ENCODE results near the gene C13orf42.

C13orf42 gene

DNA sequence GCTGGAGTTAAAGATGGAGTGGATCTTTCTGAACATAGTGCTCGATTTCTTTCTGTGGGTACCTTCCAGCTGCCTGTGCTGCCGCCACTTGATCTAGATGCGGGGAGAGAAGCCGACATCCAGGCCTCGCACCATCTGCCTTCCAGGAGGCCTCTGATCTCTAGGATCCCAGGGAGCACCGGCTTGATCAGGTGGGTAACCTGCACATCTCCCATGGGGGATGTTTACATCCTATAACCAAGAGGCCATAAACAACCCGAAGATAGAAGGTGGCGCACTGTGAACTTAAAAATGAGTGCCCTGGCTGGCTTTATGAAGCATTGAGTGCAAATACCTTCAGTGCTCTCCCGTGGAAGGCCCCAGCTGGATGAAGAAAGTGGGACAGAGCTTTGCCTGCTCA is at the start of gene C13orf42:
C13orf42 (minus strand) TSS at position 101 of the 400 bp plus-strand sequence; CDS start at position 36, 65 bp downstream.
- DNase-seq, result no peak
- in situ Hi-C loops (cut with MboI; ENCODE audit: low pct_unique_long_range_greater_than_20kb, low sequenced_read_pairs), result no loop called here

DNA sequence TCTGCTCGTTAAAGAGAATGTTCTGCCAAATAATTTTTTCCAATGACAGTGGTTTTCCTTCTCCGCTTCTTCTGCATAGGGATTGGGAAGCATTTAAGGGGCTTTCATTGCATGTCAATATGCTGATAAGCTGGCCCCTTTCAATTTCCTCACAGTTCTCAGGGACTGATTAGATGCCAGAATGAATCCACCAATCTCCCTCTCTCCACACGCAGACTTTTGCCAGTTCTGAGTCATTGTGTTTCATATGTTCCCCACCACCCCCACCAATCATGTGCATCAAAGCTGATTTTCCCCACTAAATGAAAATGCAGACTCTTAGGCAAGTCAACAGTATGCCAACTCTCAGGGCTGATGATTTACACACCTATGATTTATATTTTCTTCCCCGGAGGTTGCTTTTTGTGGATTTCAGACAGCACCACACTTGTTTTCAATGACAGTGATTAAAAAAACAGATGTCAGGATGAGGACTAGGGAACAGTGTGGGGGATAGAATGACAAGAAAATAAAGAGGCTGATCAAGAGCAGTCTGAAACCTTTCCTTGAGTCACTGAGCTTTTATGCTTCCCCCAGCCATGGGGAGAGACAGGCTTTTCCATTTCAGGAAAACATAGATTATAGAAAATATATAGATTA is 47.9 kb upstream of the C13orf42 start:
- no peak for DNase-seq
- in situ Hi-C loops (cut with MboI; ENCODE audit: low pct_unique_long_range_greater_than_20kb, low sequenced_read_pairs), result no loop called here

DNA sequence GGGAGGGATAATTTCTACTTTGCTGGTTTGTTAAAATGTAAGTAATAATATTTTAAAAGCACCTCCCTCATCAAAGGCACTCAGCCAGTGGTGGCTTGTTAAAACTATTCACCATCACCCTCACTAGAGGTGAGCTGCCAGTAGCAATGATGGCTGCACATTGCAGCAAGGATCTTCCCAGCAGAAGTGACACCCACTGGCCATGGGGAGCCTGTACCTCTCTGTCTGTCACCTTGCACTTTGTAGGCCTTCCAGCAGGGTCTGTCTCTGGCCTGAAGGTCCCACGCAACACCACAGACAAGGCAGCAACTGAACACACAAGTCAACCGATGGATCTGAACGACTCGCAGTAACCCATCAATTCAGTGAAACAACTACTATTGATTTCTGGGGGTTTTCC is 47.3 kb upstream of the C13orf42 start:
- in situ Hi-C loops (cut with MboI; ENCODE audit: low pct_unique_long_range_greater_than_20kb, low sequenced_read_pairs), result no loop called here
- DNase-seq, result no peak

DNA sequence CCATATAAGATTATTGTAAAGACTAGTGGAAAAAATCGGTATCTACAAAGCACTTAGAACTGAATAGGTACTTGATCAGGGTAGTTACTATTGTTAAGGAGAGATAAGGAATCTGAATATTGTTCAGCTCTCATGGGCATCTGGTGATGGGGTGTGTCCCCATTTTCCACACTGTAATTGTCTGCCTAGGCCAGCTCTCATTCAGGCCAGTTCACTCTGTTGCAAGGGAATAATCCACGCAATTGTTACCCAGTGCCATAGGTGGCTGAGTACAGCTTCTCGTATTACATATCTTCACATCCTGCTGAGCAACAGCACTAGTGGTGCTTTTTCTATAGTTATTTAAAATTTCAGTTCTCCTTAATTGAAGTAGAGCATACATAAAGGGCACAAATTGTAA is 45.6 kb upstream of the C13orf42 start:
- no peak for DNase-seq
- in situ Hi-C loops (cut with MboI; ENCODE audit: low pct_unique_long_range_greater_than_20kb, low sequenced_read_pairs), result no loop called here

DNA sequence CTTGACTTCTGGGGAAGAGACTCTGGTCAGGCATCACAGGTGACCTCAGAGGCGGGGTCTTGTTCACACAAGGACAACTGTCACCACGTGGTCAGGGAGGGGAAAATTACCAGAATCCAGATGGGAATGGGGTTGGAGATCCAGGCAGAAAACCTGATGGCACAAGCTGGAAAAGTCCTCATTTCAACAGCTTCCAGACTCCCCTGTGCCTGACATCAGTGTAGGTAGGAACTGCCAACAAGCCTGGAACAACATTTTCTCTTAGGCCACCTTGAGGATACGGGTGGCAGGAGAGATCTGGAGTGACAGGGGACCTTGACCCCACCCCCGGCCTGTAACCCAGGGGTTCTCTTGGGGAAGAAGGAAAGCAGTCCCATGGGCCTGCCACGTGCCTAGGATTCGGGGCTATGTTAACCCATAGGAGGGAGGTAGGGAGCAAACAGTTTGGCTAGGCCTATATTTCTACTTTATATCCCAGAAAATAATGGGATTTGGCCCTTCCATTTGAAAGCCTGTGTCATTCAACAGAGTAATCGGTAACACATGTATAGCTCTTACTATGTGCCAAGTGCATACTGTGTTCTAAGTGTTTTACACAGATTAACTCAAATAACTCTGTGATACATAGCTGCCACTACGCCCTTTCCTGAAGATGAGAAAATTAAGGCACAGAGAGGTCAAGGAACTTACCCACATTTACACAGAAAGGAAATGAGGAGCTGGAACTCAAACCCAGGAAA is 44.9 kb upstream of the C13orf42 start:
- DNase-seq, result no peak
- in situ Hi-C loops (cut with MboI; ENCODE audit: low pct_unique_long_range_greater_than_20kb, low sequenced_read_pairs), result no loop called here

DNA sequence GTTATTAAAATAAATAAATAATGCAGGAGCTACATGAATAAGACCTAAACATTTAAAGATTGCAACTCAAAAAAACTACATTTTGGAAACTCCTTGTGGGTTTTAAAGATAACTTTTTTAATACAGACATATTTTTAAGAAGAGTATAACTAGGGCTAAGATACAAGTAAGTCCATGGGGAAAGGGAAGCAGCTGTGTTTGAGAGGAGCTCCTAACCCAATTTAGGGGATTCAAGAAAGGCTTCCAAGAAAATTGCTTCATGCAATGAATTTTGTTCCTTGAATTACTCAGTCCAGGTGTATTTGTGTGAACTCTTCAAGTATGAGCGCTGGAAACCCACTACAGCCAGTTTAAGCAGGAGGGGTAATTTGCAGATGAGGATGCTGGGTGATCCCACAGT is 44.1 kb upstream of the C13orf42 start:
- DNase-seq, result no peak
- in situ Hi-C loops (cut with MboI; ENCODE audit: low pct_unique_long_range_greater_than_20kb, low sequenced_read_pairs), result no loop called here

DNA sequence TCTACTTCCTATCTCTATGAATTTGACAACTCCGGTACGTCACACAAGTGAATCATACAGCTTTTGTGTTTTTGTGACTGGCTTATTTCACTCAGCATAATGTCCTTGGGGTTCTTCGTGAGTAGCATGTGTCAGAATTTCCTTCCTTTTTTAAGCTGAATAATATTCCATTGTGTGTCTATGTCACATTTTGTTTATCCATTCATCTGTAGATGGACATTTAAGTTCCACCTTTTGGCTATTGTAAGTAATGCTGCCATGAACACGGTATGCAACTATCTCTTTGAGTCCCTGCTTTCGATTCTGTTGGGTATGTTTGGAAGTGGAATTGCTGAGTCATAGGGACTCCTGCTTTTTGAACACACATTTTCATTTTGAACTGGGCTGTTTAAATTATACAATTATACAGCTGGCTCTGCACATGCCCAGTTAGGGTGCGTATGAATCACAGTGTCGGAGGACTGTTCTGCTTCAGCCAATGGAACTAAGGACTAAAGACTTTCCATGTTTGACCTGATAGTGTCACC is 43.0 kb upstream of the C13orf42 start:
- no peak for DNase-seq

DNA sequence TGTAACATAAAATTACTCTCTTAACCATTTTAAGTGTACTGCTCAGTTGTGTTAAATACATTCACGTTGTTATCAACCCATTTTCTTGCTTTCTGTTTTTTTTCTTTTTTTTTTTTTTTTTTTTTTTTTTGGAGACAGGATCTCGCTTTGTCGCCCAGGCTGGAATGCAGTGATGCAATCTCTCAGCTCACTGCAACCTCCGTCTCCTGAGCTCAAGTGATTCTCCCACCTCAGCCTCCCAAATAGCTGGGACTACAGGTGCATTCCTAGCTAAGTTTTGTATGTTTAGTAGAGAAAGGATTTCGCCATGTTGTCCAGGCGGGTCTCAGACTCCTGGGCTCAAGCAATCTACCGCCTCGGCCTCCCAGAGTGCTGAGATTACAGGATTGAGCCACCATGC is 42.5 kb upstream of the C13orf42 start:
- in situ Hi-C loops (cut with MboI; ENCODE audit: low pct_unique_long_range_greater_than_20kb, low sequenced_read_pairs), result no loop called here
- no peak for DNase-seq

More for the DNA sequence above, 43.0 kb upstream of the C13orf42 start:
- in situ Hi-C loops (cut with MboI; ENCODE audit: low pct_unique_long_range_greater_than_20kb, low sequenced_read_pairs), result no loop called here

DNA sequence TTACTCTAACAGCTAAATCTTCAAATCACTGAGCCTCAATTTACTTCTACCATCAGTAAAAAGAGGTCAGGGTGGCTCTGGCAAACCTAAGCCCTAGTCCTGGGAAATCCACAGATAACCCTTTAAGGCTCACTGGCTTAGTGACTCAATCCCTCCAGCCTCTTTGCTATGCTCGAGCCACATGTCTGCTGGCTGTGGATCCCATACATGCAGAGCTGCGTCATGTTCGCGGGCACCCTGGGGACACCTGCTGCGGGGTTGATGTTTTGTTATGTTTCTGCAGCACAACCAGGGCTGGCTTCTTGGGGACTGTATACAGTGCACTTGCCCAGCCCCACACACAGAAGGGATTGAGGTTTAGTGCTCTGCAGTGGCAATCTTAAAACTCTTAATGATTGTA is 41.6 kb upstream of the C13orf42 start:
- no peak for DNase-seq
- in situ Hi-C loops (cut with MboI; ENCODE audit: low pct_unique_long_range_greater_than_20kb, low sequenced_read_pairs), result no loop called here

DNA sequence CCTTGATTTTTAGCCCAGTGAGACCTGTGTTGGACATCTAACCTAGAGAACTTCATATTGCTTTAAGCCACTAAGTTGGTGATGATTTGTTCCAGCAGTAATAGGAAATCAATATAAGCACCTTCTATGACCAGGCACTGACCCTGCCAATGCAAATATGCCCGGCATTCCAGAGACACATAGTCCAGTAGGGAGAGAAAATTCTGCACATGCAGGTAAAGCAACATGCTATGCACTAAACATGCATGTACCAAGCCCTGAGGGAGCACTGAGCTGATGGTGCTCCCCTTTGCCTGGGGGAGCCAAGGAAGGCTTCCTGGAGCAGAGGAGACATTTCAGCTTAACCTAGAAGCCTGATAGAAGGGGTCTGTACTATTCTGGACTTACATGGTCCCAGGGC is 40.4 kb upstream of the C13orf42 start:
- no peak for DNase-seq
- in situ Hi-C loops (cut with MboI; ENCODE audit: low pct_unique_long_range_greater_than_20kb, low sequenced_read_pairs), result no loop called here

DNA sequence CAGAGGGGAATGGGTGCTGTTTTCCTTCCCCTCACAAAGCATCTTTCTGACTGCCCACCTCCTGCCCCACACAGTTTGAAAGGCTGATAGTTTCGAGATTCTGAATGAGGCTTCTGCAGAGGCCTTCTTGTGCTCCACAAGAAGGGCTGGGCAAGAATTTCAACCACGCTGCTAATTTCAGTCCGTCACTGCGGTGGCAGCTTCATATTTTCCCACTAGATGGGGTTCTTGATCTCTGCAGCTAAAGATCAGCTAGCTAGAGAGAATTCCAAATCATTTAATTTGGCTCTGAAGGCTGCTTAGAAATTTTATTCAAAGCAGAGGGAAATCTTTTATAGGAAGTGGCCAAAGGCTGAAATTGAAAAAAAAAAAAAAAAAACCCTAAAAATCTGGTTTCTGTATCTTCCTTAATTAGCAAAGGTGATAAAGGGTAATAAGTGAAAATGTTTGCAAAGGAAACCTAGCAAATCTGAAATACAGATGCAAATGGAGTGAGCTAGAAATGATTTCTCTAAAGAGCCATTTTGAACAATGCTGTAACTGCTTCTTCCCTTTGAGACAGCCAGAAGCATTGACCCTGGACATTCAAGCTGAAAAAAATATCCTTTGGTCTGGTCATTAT is 38.0 kb upstream of the C13orf42 start:
- in situ Hi-C loops (cut with MboI; ENCODE audit: low pct_unique_long_range_greater_than_20kb, low sequenced_read_pairs), result loop anchor here (25.0 kb wide), 1 partner anchor 663 kb away; the partner anchor contains the start of gene DHRS12
- peak; percentile 36 for DNase-seq

DNA sequence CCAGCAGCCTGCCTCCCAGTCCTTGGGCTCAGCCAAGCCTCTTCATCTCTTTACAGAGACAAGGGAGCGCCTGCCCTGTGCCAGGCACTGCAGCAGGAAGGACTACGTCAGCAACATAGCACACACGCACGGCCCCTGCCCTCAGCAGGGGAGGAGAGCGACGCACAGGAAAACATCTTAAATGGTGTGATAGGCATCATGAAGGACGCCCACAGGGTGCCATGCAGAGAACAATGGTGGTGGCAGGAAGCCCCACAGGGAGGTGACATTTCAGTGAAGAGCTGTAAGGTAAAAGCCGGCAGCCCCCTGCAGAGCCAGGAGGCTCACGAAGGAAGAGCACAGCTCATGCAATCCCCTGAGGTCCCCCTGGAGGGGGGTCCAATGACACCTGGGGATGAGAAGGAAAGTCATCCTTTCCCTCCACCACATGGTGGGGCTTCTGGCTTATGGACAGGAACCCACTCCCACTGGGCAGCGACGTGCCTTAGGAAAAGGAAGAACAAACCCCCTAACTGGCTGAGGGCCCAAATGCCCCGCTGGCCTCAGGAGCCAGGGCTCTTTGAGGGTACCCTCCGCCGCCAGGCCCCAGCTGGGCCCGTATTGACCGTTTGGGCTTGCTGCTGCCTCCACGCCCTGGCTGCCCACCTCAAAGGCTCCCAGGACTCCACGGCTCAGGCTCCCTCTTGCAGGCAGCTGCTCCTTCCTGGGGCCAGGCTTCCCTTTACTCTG is 37.3 kb upstream of the C13orf42 start:
- DNase-seq, result no peak
- in situ Hi-C loops (cut with MboI; ENCODE audit: low pct_unique_long_range_greater_than_20kb, low sequenced_read_pairs), result loop anchor here (25.0 kb wide), 1 partner anchor 664 kb away; the partner anchor contains the start of gene DHRS12

DNA sequence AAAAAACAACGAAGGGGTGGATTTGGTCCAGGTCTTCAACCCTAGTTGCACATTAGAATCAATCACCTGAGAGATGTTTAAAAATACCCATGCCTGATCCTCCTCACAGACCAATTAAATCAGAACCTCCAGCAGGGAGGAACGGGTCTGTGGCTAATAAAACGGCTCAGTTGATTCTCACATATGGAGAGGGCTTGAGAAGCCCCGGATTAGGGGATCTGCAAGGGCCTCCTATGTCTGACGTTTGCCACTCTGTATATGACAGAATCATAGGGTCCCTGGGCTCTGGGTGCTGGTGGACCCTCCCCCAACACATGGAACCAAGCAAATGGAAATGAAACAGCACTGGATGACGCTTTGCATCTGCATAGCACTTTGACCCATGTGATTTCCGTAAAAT is 36.7 kb upstream of the C13orf42 start:
- in situ Hi-C loops (cut with MboI; ENCODE audit: low pct_unique_long_range_greater_than_20kb, low sequenced_read_pairs), result loop anchor here (25.0 kb wide), 1 partner anchor 665 kb away; the partner anchor contains the start of gene DHRS12
- no peak for DNase-seq

DNA sequence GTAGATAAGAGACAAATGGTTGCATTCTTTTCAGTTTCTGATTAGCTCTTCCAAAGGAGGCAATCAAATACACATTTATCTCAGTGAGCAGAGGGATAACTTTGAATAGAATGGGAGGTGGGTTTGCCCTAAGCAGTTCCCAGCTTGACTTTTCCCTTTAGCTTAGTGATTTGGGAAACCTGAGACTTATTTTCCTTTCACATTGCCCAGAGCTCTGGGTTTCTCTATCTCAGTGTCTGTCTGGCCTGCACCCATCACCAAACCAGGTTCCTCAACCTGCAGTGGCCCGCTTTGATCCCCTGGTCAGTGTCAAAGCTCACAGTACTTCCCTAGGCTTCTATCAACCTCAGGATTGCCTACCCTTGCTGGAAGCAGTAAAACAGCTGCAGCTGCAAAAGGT is 35.6 kb upstream of the C13orf42 start:
- no peak for DNase-seq
- in situ Hi-C loops (cut with MboI; ENCODE audit: low pct_unique_long_range_greater_than_20kb, low sequenced_read_pairs), result loop anchor here (25.0 kb wide), 1 partner anchor 666 kb away; the partner anchor contains the start of gene DHRS12

DNA sequence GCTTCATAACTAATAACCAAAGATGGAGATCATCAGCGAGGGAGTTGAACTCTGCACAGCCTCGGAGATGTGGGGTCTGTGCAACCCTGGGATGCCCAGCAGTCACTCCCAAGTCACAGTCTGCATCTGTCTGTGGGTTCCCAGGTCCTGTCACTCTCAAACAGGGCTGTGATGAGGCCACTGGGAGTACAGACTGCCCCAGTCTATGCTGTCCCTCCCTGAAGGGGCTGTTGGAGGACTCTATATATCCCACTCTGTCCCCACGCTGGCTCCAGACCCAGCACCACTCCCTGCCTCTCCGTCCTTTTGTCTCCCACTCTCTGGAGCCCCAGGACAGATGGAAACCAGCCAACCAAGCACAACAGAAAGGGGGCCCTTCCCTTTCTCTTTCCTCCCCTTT is 26.2 kb upstream of the C13orf42 start:
- in situ Hi-C loops (cut with MboI; ENCODE audit: low pct_unique_long_range_greater_than_20kb, low sequenced_read_pairs), result loop anchor here (25.0 kb wide), 1 partner anchor 675 kb away; the partner anchor contains the start of gene DHRS12
- no peak for DNase-seq

DNA sequence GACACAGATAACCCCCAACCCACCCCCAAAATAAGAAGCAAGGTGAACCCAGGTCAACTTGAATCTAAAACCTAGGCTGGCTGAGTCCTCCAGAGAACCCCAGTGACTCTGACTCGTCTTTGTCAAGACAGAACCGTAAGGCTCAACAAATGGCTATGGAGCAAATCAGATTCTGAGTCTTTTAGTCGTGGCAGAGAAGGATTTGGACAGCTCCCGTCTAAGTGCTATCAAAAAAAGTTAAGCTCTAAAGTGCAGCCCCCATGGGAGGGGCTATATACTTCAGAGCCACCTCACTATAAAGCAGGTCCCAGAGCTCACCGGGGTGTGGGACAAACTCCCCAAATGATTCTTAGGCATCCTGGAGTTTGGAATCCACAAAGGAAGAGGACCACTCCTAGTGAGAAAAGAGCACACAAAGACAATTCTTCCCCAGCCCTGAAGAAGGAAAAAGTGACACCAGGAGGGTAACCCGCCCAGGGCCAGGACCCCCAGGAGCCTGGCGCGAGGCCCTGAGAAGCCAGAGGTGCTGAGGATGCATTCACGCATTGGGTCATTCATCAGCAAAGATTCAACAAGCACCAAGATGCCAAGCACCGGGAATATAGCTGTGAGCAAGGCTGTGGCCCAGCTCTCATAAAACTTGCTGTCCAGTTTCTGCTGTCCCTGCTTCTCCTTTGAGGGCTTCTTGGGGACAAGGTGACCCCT is 25.4 kb upstream of the C13orf42 start:
- DNase-seq, result no peak
- in situ Hi-C loops (cut with MboI; ENCODE audit: low pct_unique_long_range_greater_than_20kb, low sequenced_read_pairs), result loop anchor here (25.0 kb wide), 1 partner anchor 676 kb away; the partner anchor contains the start of gene DHRS12

DNA sequence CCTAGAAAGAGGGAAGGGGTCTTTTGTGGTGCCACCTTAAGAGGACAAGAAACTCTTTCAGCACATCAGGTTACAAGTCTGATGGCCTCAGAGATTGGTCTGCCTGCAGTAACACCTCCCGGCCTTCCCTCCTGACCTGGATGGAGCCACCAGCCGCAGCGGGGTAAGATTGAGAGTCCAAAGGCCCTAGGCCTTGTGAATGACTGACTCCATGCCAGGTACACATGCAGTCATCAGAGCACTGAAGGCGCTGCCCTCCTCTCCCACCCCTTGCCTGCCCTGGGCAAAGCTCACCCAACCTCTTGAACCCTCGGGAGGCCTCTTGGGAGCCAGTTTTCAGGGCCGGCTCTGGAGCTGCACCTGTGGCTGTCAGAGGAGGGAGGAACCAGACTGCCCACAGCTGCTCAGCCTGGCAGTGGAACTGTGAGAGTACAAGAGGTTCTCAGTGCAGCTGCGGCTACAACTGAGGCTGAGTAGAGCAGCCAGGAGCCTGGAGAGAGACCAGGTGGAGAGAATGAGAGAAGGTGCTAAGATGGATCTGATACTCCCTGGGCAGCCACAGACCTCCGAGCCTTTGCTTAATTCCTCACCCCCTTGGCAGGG is 23.8 kb upstream of the C13orf42 start:
- in situ Hi-C loops (cut with MboI; ENCODE audit: low pct_unique_long_range_greater_than_20kb, low sequenced_read_pairs), result loop anchor here (25.0 kb wide), 1 partner anchor 677 kb away; the partner anchor contains the start of gene DHRS12
- DNase-seq, result no peak

DNA sequence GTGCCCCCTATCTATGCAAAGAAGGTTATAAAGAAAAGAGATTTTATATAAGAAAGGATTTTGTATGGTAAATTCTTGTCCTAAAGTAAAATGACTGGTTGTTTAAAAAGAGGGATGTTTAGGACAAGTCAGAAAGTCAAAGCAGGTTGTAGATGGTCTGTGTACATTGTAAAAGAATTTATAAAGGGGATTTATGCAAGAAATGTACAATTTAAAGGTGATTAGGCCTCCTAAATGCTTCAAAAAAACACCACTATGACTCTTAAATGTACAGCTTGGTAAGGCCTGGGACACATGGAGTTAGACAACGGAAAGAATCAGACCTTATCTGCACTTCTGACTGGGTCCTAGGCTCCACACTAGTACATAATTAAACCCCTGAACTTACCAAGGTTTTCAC is 19.3 kb upstream of the C13orf42 start:
- in situ Hi-C loops (cut with MboI; ENCODE audit: low pct_unique_long_range_greater_than_20kb, low sequenced_read_pairs), result loop anchor here (25.0 kb wide), 1 partner anchor 682 kb away; the partner anchor contains the start of gene DHRS12
- no peak for DNase-seq
